HG02938 (cell line): ENCODE data around the gene ZC3H6.
"Not testable (repeated sequence)": the region's sequence is repeated elsewhere in the genome, so short reads cannot be mapped to it uniquely, and the experiment has no call there.

ENCODE experiments used
- ATAC-seq: cut with Tn5 transposase; IDR thresholded peaks from one replicate; pipeline ENCODE4 v1.9.1; 2021; ENCODE audit warnings: mild to moderate bottlenecking, moderate library complexity; ENCODE audit not compliant: unreplicated experiment

The ZC3H6 gene

GRCh38 chr2:112318515-112318914, 43.1 kb downstream of the ZC3H6 start:
- ATAC-seq, result no peak

GRCh38 chr2:112321375-112322320, 46.3 kb downstream of the ZC3H6 start:
- no peak for ATAC-seq

GRCh38 chr2:112322919-112323318, 47.5 kb downstream of the ZC3H6 start:
- no peak for ATAC-seq

GRCh38 chr2:112332123-112332696, 56.8 kb downstream of the ZC3H6 start:
- no peak for ATAC-seq

GRCh38 chr2:112335600-112335999, 60.2 kb downstream of the ZC3H6 start:
- ATAC-seq, result no peak

GRCh38 chr2:112339986-112340385, 64.6 kb downstream of the ZC3H6 start:
- ATAC-seq, result no peak

GRCh38 chr2:112340475-112341267, 65.3 kb downstream of the ZC3H6 start:
- ATAC-seq, result no peak

GRCh38 chr2:112342067-112342550, 66.7 kb downstream of the ZC3H6 start:
- no peak for ATAC-seq

- no peak for ATAC-seq
Observed at GRCh38 chr2:112343827-112344585, 68.6 kb downstream of the ZC3H6 start.

- no peak for ATAC-seq
Observed at GRCh38 chr2:112345030-112346027, 69.9 kb downstream of the ZC3H6 start.

GRCh38 chr2:112352292-112352691, 76.9 kb downstream of the ZC3H6 start:
- not testable (repeated sequence) for ATAC-seq

GRCh38 chr2:112352809-112353603, 77.6 kb downstream of the ZC3H6 start:
- not testable (repeated sequence) for ATAC-seq

GRCh38 chr2:112354335-112354734, 78.9 kb downstream of the ZC3H6 start:
- not testable (repeated sequence) for ATAC-seq

- ATAC-seq, result not testable (repeated sequence)
Observed at GRCh38 chr2:112360055-112360454, 84.7 kb downstream of the ZC3H6 start.
